OCI-LY7 (cell line): ENCODE data around the gene ALDH7A1. TPM values are rescaled to one million over a fixed set of nuclear protein-coding genes. Genes with fewer than 3 reads are reported as not detected.

Experiments
- BruUV-seq: library from RNA; stranded (reverse); fragments of 400-500 nt; replicated peaks from 2 replicates; lab custom pipeline; 2021; lab: Mats Ljungman, UMichigan
- CTCF ChIA-PET: fragments of 300-600 bp; sonication (Branson Sonifier 250); formaldehyde crosslinking; loops from one replicate; lab custom pipeline; 2022; ENCODE audit warnings: antibody characterized with exemption; ENCODE audit not compliant: unreplicated experiment; lab: Charles Lee
- POLR2A ChIA-PET: fragments of 300-600 bp; sonication (Branson Sonifier 250); formaldehyde crosslinking; loops from one replicate; lab custom pipeline; 2022; ENCODE audit warnings: antibody characterized with exemption; lab: Charles Lee
- DNase-seq: peaks from one replicate; pipeline ENCODE4 v3.0.0-alpha.2; 2015; ENCODE audit warnings: low spot score
- H2AFZ ChIP-seq: fragments of 200-600 bp; sonication (generic), shearing (Covaris generic); 2 replicates; pipeline ENCODE4 v1.6.1; 2014; ENCODE audit warnings: mild to moderate bottlenecking, antibody characterized with exemption, low read length, moderate library complexity
- H3K27ac ChIP-seq: fragments of 200-600 bp; sonication (generic); 2 replicates; pipeline ENCODE4 v1.5.1; 2014; ENCODE audit warnings: mixed run types, low read depth, mild to moderate bottlenecking, moderate library complexity, low read length, inconsistent platforms; ENCODE audit not compliant: poor library complexity, severe bottlenecking
- H3K36me3 ChIP-seq: fragments of 200-600 bp; sonication (generic); 2 replicates; pipeline ENCODE4 v1.6.1; 2014; ENCODE audit warnings: mild to moderate bottlenecking, antibody characterized with exemption, low read length, moderate library complexity, mixed read lengths; ENCODE audit not compliant: insufficient read depth
- H3K4me1 ChIP-seq: fragments of 200-600 bp; sonication (generic); 2 replicates; pipeline ENCODE4 v1.5.1; 2014; ENCODE audit warnings: mild to moderate bottlenecking, low read length; ENCODE audit not compliant: insufficient read depth, poor library complexity, severe bottlenecking
- H3K4me2 ChIP-seq: fragments of 200-600 bp; sonication (generic); 2 replicates; pipeline ENCODE4 v1.6.1; 2014; ENCODE audit warnings: mild to moderate bottlenecking, low read length
- H3K4me3 ChIP-seq: fragments of 200-600 bp; sonication (generic); 2 replicates; pipeline ENCODE4 v1.5.1; 2014; ENCODE audit warnings: mild to moderate bottlenecking, low read depth, low read length; ENCODE audit not compliant: poor library complexity, severe bottlenecking
- H3K79me2 ChIP-seq: fragments of 200-600 bp; sonication (generic); 2 replicates; pipeline ENCODE4 v1.6.1; 2016; ENCODE audit warnings: low read depth, mild to moderate bottlenecking, low read length, moderate library complexity, mixed read lengths; ENCODE audit not compliant: insufficient read depth
- H3K9me2 ChIP-seq: fragments of 200-600 bp; sonication (generic); 2 replicates; pipeline ENCODE4 v1.6.1; 2016; ENCODE audit warnings: mild to moderate bottlenecking, low read length, mixed read lengths; ENCODE audit not compliant: insufficient read depth
- H3K9me3 ChIP-seq: fragments of 200-600 bp; sonication (generic); 2 replicates; pipeline ENCODE4 v1.6.1; 2014; ENCODE audit warnings: mild to moderate bottlenecking, mixed run types, low read length, mixed read lengths
- H4K20me1 ChIP-seq: fragments of 200-600 bp; sonication (generic); 2 replicates; pipeline ENCODE4 v1.6.1; 2014; ENCODE audit warnings: mild to moderate bottlenecking, antibody characterized with exemption, low read length, moderate library complexity, mixed read lengths; ENCODE audit not compliant: insufficient read depth
- EZH2phosphoT487 ChIP-seq: fragments of 200-600 bp; sonication (generic); IDR thresholded peaks from 2 replicates; pipeline ENCODE4 v1.6.1; 2018; ENCODE audit warnings: low read depth, borderline replicate concordance, mild to moderate bottlenecking, mixed run types, antibody characterized with exemption, low read length, moderate library complexity, mixed read lengths
- intact Hi-C: fragments of 100-400 bp; cut with micrococcal nuclease; formaldehyde crosslinking; loops from one replicate; pipeline ENCODE4 v1.10.0; 2022; ENCODE audit not compliant: unreplicated experiment
- total RNA-seq, 2 experiments: library from RNA; depleted of rRNA in 1 of 2; stranded (reverse); fragments of >200 nt in 1 of 2; shearing (Covaris generic) in 1 of 2; gene quantifications; 2 replicates each; pipeline ENCODE4 v1.2.3, GENCODE V29; 2014 to 2022
- TF ChIP-seq, protein P1 (sequence below): fragments of 200-600 bp; sonication (generic); conservative IDR thresholded peaks from 2 replicates; pipeline ENCODE4 v1.5.1; 2014; ENCODE audit warnings: mild to moderate bottlenecking, antibody characterized with exemption, low read length, moderate library complexity, mixed read lengths

ALDH7A1 gene
- total RNA-seq, 2 experiments from 2014 or later, result not detected

- H3K27ac ChIP-seq, result no peak overlapping the region
- ChIA-PET CTCF (no interaction called here), POLR2A (no interaction called here)
- no peaks in the 10 kb centered on the region for H3K9me2 ChIP-seq
- H4K20me1 ChIP-seq, result no peaks in the 10 kb centered on the region
- no peak for DNase-seq
- TF ChIP-seq EZH2phosphoT487, result no peak
- TF ChIP-seq, protein P1, sequence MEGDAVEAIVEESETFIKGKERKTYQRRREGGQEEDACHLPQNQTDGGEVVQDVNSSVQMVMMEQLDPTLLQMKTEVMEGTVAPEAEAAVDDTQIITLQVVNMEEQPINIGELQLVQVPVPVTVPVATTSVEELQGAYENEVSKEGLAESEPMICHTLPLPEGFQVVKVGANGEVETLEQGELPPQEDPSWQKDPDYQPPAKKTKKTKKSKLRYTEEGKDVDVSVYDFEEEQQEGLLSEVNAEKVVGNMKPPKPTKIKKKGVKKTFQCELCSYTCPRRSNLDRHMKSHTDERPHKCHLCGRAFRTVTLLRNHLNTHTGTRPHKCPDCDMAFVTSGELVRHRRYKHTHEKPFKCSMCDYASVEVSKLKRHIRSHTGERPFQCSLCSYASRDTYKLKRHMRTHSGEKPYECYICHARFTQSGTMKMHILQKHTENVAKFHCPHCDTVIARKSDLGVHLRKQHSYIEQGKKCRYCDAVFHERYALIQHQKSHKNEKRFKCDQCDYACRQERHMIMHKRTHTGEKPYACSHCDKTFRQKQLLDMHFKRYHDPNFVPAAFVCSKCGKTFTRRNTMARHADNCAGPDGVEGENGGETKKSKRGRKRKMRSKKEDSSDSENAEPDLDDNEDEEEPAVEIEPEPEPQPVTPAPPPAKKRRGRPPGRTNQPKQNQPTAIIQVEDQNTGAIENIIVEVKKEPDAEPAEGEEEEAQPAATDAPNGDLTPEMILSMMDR, result no peak
- no peak overlapping the region for H3K4me3 ChIP-seq
- BruUV-seq, result no TSS peak
- H3K9me3 ChIP-seq, result no peaks in the 10 kb centered on the region
- no peaks in the 10 kb centered on the region for H3K36me3 ChIP-seq
- H3K4me2 ChIP-seq, result no peak overlapping the region
- H3K4me1 ChIP-seq, result no peaks in the 10 kb centered on the region
- H2AFZ ChIP-seq, result 0 out of 2 replicates have a peak overlapping the region, but pooled peaks have one; percentile 6
- H3K79me2 ChIP-seq, result no peaks in the 10 kb centered on the region
- intact Hi-C loops, result no loop called here
These were observed 69.3 kb downstream of the ALDH7A1 start for GRCh38 chr5:126525630-126526245.

- POLR2A ChIA-PET, result interaction anchor here (0.6 kb wide), 1 partner anchor 1138 kb away, joined by 3 read pairs; no protein-coding TSS in a partner anchor
- Histone ChIP-seq H3K4me2 (no peak overlapping the region), H3K4me3 (no peak overlapping the region), H3K79me2 (no peaks in the 10 kb centered on the region), H2AFZ (no peak overlapping the region), H3K4me1 (no peaks in the 10 kb centered on the region), H3K27ac (no peak overlapping the region), H3K36me3 (no peaks in the 10 kb centered on the region), H3K9me3 (no peaks in the 10 kb centered on the region), H4K20me1 (no peaks in the 10 kb centered on the region), H3K9me2 (no peaks in the 10 kb centered on the region)
- BruUV-seq, result no TSS peak
- DNase-seq, result no peak
- intact Hi-C loops, result no loop called here
- TF ChIP-seq, protein P1, result no peak
- no peak for TF ChIP-seq EZH2phosphoT487
- CTCF ChIA-PET, result no interaction called here
These were observed 71.1 kb downstream of the ALDH7A1 start for GRCh38 chr5:126523818-126524510.

- H3K4me3 ChIP-seq, result no peak overlapping the region
- no peak overlapping the region for H2AFZ ChIP-seq
- POLR2A ChIA-PET, result no interaction called here
These were observed 73.9 kb downstream of the ALDH7A1 start for GRCh38 chr5:126521130-126521529.

More at GRCh38 chr5:126521130-126521529, 73.9 kb downstream of the ALDH7A1 start:
- CTCF ChIA-PET, result no interaction called here
- Histone ChIP-seq H3K4me1 (no peaks in the 10 kb centered on the region), H3K27ac (no peak overlapping the region), H4K20me1 (no peaks in the 10 kb centered on the region), H3K79me2 (no peaks in the 10 kb centered on the region), H3K9me2 (no peaks in the 10 kb centered on the region; the same call in 1 of the 2 replicates), H3K36me3 (no peaks in the 10 kb centered on the region), H3K9me3 (no peaks in the 10 kb centered on the region), H3K4me2 (no peak overlapping the region)
- TF ChIP-seq, protein P1, result no peak
- TF ChIP-seq EZH2phosphoT487, result no peak
- intact Hi-C loops, result no loop called here
- no peak for DNase-seq
- no TSS peak for BruUV-seq
